ENCODE measurements around the gene PDCL3.

The PDCL3 gene

GRCh38 chr2:100556746-100557145, 6.0 kb upstream of the PDCL3 start:
- H3K4me3 ChIP-seq (ENCODE audit: low read depth, low read length): no peak overlapping the region
- no peak for DNase-seq (ENCODE audit: low read depth)
- TF ChIP-seq, protein P1, sequence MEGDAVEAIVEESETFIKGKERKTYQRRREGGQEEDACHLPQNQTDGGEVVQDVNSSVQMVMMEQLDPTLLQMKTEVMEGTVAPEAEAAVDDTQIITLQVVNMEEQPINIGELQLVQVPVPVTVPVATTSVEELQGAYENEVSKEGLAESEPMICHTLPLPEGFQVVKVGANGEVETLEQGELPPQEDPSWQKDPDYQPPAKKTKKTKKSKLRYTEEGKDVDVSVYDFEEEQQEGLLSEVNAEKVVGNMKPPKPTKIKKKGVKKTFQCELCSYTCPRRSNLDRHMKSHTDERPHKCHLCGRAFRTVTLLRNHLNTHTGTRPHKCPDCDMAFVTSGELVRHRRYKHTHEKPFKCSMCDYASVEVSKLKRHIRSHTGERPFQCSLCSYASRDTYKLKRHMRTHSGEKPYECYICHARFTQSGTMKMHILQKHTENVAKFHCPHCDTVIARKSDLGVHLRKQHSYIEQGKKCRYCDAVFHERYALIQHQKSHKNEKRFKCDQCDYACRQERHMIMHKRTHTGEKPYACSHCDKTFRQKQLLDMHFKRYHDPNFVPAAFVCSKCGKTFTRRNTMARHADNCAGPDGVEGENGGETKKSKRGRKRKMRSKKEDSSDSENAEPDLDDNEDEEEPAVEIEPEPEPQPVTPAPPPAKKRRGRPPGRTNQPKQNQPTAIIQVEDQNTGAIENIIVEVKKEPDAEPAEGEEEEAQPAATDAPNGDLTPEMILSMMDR (conservative IDR thresholded peaks at IDR 0.05; ENCODE audit: low read depth, low read length): no peak

GRCh38 chr2:100560216-100560830, 2.5 kb upstream of the PDCL3 start:
- no peak overlapping the region for H3K4me3 ChIP-seq (ENCODE audit: low read depth, low read length)
- TF ChIP-seq, protein P1 (conservative IDR thresholded peaks at IDR 0.05; ENCODE audit: low read depth, low read length): no peak
- no peak for DNase-seq (ENCODE audit: low read depth)

DNA sequence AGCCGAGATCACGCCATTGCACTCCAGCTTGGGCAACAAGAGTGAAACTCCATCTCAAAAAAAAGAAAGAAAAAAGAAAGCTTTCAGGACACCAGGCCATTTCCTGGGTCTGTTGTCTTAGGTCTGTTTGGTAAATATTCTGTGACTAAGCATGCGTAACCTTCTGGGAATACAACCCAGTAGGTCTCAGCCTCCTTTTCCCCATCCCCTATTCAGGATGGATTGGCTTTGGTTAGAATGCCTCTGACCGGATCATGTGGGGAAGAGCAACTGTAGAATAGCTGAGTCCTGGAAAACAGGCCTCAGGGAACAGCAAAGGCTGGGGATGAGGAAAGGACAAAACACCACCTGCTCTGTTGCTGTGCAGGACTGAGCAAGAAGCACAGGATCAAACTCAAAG, 1.6 kb upstream of the PDCL3 start:
- H3K4me3 ChIP-seq (ENCODE audit: low read depth, low read length): no peak overlapping the region
- no peak for DNase-seq (ENCODE audit: low read depth)
- TF ChIP-seq, protein P1 (conservative IDR thresholded peaks at IDR 0.05; ENCODE audit: low read depth, low read length): no peak

- TF ChIP-seq, protein P1 (conservative IDR thresholded peaks at IDR 0.05; ENCODE audit: low read depth, low read length): no peak
- DNase-seq (ENCODE audit: low read depth): no peak
- peak overlapping the region; percentile 89 for H3K4me3 ChIP-seq (ENCODE audit: low read depth, low read length)
Measured at GRCh38 chr2:100563407-100564247, 834 bp downstream of the PDCL3 start.

DNA sequence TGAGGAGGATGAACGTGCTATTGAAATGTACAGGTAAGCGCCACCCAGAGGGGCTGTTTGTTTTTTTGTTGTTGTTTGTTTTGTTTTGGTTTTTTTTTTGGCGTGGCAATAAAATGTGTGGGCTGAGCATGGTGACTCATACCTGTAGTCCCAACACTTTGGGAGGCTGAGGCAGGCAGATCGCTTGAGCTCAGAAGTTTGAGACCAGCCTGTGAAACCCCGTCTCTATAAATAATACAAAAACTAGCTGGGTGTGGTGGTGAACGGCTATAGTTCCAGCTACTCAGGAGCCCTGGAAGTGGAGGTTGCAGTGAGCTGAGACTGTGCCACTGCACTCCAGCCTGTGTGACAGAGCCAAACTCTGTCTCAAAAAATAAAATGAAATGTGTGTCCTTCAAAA, 6.2 kb downstream of the PDCL3 start:
- DNase-seq (ENCODE audit: low read depth): no peak
- H3K4me3 ChIP-seq (ENCODE audit: low read depth, low read length): no peak overlapping the region
- TF ChIP-seq, protein P1 (conservative IDR thresholded peaks at IDR 0.05; ENCODE audit: low read depth, low read length): no peak

- TF ChIP-seq, protein P1 (conservative IDR thresholded peaks at IDR 0.05; ENCODE audit: low read depth, low read length): no peak
- no peak for DNase-seq (ENCODE audit: low read depth)
- H3K4me3 ChIP-seq (ENCODE audit: low read depth, low read length): no peak overlapping the region
Measured at GRCh38 chr2:100571668-100572067, 8.9 kb downstream of the PDCL3 start.

Measured in choroid plexus epithelial cell (primary cell).